Astrocyte (in vitro differentiated cells and primary cell): ENCODE data around the gene RAB5IF. TPM values are rescaled to one million over a fixed set of nuclear protein-coding genes. Genes with fewer than 3 reads are reported as not detected.

Experiments used
- DNase-seq: peaks from one replicate; pipeline ENCODE4 v3.0.0-alpha.2; 2010; ENCODE audit warnings: low read depth
- FAIRE-seq: peaks from 2 replicates; lab custom pipeline; 2011; peaks lifted over from hg19 to GRCh38; lab: Jason Lieb, UNC
- H2AFZ ChIP-seq: 2 replicates; pipeline ENCODE4 v1.6.0; 2012; ENCODE audit warnings: low read depth, low read length, inconsistent platforms
- H3K27ac ChIP-seq: 2 replicates; pipeline ENCODE4 v1.5.1; 2011; ENCODE audit warnings: low read depth, low read length, inconsistent platforms
- H3K27me3 ChIP-seq: 2 replicates; pipeline ENCODE4 v1.6.0; 2011; ENCODE audit warnings: low read length, inconsistent platforms; ENCODE audit not compliant: insufficient read depth
- H3K36me3 ChIP-seq: 2 replicates; pipeline ENCODE4 v1.5.1; 2011; ENCODE audit warnings: low read length, inconsistent platforms; ENCODE audit not compliant: insufficient read depth
- H3K4me1 ChIP-seq: 2 replicates; pipeline ENCODE4 v1.5.1; 2011; ENCODE audit warnings: low read length, inconsistent platforms; ENCODE audit not compliant: insufficient read depth
- H3K4me2 ChIP-seq: 2 replicates; pipeline ENCODE4 v1.6.0; 2012; ENCODE audit warnings: low read length, inconsistent platforms
- H3K4me3 ChIP-seq: 2 replicates; pipeline ENCODE4 v1.5.1; 2011; ENCODE audit warnings: low read depth, mild to moderate bottlenecking, low read length, inconsistent platforms; ENCODE audit not compliant: insufficient read depth
- H3K79me2 ChIP-seq: 2 replicates; pipeline ENCODE4 v1.6.0; 2012; ENCODE audit warnings: mild to moderate bottlenecking, low read length, inconsistent platforms; ENCODE audit not compliant: insufficient read depth
- H3K9ac ChIP-seq: 2 replicates; pipeline ENCODE4 v1.6.0; 2012; ENCODE audit warnings: mild to moderate bottlenecking, low read length, inconsistent platforms
- H3K9me3 ChIP-seq: 2 replicates; pipeline ENCODE4 v1.5.1; 2012; ENCODE audit warnings: low read depth, mild to moderate bottlenecking, low read length, inconsistent platforms; ENCODE audit not compliant: insufficient read depth
- H4K20me1 ChIP-seq: 2 replicates; pipeline ENCODE4 v1.6.0; 2012; ENCODE audit warnings: low read length, inconsistent platforms; ENCODE audit not compliant: insufficient read depth
- H3K27ac Mint-ChIP-seq: one replicate; pipeline ENCODE4 v1.8.0; 2021; ENCODE audit warnings: mild to moderate bottlenecking, mixed read lengths; ENCODE audit not compliant: unreplicated experiment
- H3K27me3 Mint-ChIP-seq: one replicate; pipeline ENCODE4 v1.8.0; 2021; ENCODE audit warnings: low read depth, mixed read lengths; ENCODE audit not compliant: unreplicated experiment
- H3K36me3 Mint-ChIP-seq: one replicate; pipeline ENCODE4 v1.8.0; 2021; ENCODE audit warnings: low read depth, mixed read lengths; ENCODE audit not compliant: unreplicated experiment
- H3K4me1 Mint-ChIP-seq: one replicate; pipeline ENCODE4 v1.8.0; 2021; ENCODE audit warnings: low read depth, mixed read lengths; ENCODE audit not compliant: unreplicated experiment
- H3K4me3 Mint-ChIP-seq: one replicate; pipeline ENCODE4 v1.8.0; 2021; ENCODE audit warnings: mild to moderate bottlenecking, moderate library complexity, mixed read lengths; ENCODE audit not compliant: unreplicated experiment
- H3K9me3 Mint-ChIP-seq: one replicate; pipeline ENCODE4 v1.8.0; 2021; ENCODE audit warnings: mild to moderate bottlenecking, mixed read lengths; ENCODE audit not compliant: unreplicated experiment
- EZH2 ChIP-seq: IDR thresholded peaks from 2 replicates; pipeline ENCODE4 v1.6.1; 2012; ENCODE audit warnings: mild to moderate bottlenecking, low read length, inconsistent platforms; ENCODE audit not compliant: insufficient read depth
- total RNA-seq: library from RNA; stranded (reverse); gene quantifications from 2 replicates; pipeline ENCODE4 v1.2.1, GENCODE V29; 2021
- TF ChIP-seq, protein P1 (sequence below): IDR thresholded peaks from 2 replicates; pipeline ENCODE4 v1.5.1; 2011; ENCODE audit warnings: low read depth, mild to moderate bottlenecking, inconsistent platforms, low read length, moderate library complexity; ENCODE audit not compliant: insufficient read depth

Gene RAB5IF
- total RNA-seq, 1 donor from 2014 or later, result 117 TPM

- no peak overlapping the region for H3K27ac ChIP-seq
- no peaks in the 10 kb centered on the region for H3K36me3 ChIP-seq
- H2AFZ ChIP-seq, result no peak overlapping the region
- H3K36me3 Mint-ChIP-seq, result peaks cover 3% of the 10 kb centered on the region
- H3K27ac Mint-ChIP-seq, result no peak overlapping the region
- peaks cover 10% of the 10 kb centered on the region for H3K4me1 Mint-ChIP-seq
- no peaks in the 10 kb centered on the region for H3K79me2 ChIP-seq
- no peaks in the 10 kb centered on the region for H4K20me1 ChIP-seq
- no peak overlapping the region for H3K4me2 ChIP-seq
- no peak for FAIRE-seq
- H3K4me3 ChIP-seq, result no peak overlapping the region
- peaks cover 2% of the 10 kb centered on the region for H3K27me3 Mint-ChIP-seq
- no peak for DNase-seq
- no peak overlapping the region for H3K9ac ChIP-seq
- H3K9me3 ChIP-seq, result no peaks in the 10 kb centered on the region
- H3K27me3 ChIP-seq, result no peaks in the 10 kb centered on the region
- no peak overlapping the region for H3K4me3 Mint-ChIP-seq
- TF ChIP-seq, protein P1, sequence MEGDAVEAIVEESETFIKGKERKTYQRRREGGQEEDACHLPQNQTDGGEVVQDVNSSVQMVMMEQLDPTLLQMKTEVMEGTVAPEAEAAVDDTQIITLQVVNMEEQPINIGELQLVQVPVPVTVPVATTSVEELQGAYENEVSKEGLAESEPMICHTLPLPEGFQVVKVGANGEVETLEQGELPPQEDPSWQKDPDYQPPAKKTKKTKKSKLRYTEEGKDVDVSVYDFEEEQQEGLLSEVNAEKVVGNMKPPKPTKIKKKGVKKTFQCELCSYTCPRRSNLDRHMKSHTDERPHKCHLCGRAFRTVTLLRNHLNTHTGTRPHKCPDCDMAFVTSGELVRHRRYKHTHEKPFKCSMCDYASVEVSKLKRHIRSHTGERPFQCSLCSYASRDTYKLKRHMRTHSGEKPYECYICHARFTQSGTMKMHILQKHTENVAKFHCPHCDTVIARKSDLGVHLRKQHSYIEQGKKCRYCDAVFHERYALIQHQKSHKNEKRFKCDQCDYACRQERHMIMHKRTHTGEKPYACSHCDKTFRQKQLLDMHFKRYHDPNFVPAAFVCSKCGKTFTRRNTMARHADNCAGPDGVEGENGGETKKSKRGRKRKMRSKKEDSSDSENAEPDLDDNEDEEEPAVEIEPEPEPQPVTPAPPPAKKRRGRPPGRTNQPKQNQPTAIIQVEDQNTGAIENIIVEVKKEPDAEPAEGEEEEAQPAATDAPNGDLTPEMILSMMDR, result no peak
- TF ChIP-seq EZH2, result no peak
- no peaks in the 10 kb centered on the region for H3K4me1 ChIP-seq
- H3K9me3 Mint-ChIP-seq, result no peaks in the 10 kb centered on the region
Measured at GRCh38 chr20:36624944-36625324, 19.4 kb downstream of the RAB5IF start.

DNA sequence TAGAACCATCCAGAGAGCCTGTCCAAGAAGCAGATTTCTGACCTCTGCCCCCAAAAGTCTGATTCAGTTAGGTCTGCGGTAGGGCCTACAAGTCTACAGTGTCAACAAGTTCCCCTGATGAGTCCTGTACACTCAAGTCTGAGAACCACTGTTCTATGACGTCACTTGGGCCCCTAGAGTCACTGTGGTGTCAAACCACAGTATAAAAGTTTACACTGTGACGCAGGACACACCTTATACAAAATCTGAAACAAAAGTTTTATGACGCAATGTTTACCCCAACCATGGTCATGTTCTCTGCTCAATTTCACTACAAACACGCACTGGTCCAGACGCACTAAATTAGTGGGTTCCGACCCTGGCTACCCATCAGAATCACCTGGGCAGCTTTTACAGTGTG, 22.5 kb downstream of the RAB5IF start:
- Histone ChIP-seq H3K4me2 (no peak overlapping the region), H3K36me3 (no peaks in the 10 kb centered on the region), H3K27me3 (no peaks in the 10 kb centered on the region), H3K4me1 (no peaks in the 10 kb centered on the region), H4K20me1 (no peaks in the 10 kb centered on the region), H3K9me3 (no peaks in the 10 kb centered on the region), H3K79me2 (no peaks in the 10 kb centered on the region), H2AFZ (no peak overlapping the region), H3K27ac (no peak overlapping the region), H3K9ac (no peak overlapping the region), H3K4me3 (no peak overlapping the region)
- H3K27me3 Mint-ChIP-seq, result peaks cover 7% of the 10 kb centered on the region
- peaks cover 9% of the 10 kb centered on the region for H3K36me3 Mint-ChIP-seq
- DNase-seq (no peak), FAIRE-seq (no peak)
- no peaks in the 10 kb centered on the region for H3K9me3 Mint-ChIP-seq
- H3K4me3 Mint-ChIP-seq, result no peak overlapping the region
- no peak overlapping the region for H3K27ac Mint-ChIP-seq
- TF ChIP-seq EZH2, result no peak
- TF ChIP-seq, protein P1, result no peak
- peaks cover 20% of the 10 kb centered on the region for H3K4me1 Mint-ChIP-seq

DNA sequence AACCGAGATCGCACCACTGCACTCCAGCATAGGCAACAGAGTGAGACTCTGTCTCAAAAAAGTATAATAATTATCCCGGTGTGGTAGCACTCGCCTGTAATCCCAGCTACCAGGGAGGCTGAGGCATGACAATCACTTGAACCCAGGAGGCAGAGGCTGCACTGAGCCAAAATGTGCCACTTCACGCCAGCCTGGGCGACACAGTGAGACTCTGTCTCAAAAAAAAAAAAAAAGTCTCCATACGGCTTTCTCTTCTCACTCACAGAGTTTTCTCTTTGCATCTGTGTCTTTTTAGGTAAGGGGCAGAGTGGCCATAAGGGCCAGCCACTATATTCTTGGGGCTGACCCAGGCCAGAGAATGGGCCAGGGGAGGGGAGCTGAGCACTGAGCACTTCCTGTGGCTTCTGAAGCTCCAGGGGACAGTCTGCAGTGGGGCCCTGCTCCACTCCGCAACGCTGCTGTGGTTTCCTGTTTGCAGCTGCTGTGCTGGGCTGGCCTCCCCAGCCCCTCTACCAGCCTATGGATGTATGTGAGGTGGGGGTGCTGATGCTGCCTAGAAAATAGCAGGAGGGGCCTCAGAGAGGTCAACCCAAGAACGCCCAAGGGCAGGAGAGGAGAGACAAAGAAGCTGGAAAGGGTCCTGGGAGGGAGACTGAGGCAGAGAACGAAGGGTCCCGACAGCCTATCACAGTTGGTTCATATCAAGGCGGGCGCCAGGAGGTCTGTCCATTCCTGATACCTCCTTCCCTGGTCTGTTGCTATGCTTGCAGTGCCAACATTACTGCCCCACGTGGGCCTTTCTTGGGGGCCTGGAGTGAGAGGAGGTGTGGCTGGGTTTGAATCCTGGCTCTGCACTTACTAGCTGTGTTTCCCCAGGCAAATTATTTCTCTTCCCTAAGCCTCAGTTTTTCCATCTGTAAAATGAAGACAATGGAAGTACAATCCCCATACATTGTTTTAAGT, 24.4 kb downstream of the RAB5IF start:
- H3K79me2 ChIP-seq, result no peaks in the 10 kb centered on the region
- DNase-seq (no peak), FAIRE-seq (no peak)
- Mint-ChIP-seq H3K36me3 (peaks cover 6% of the 10 kb centered on the region), H3K27ac (peak overlapping the region; percentile 72), H3K9me3 (no peaks in the 10 kb centered on the region), H3K4me1 (peaks cover 17% of the 10 kb centered on the region), H3K27me3 (peaks cover 14% of the 10 kb centered on the region), H3K4me3 (no peak overlapping the region)
- H3K4me1 ChIP-seq, result no peaks in the 10 kb centered on the region
- no peaks in the 10 kb centered on the region for H3K36me3 ChIP-seq
- no peak overlapping the region for H3K9ac ChIP-seq
- H3K9me3 ChIP-seq, result no peaks in the 10 kb centered on the region
- TF ChIP-seq, protein P1, result no peak
- TF ChIP-seq EZH2, result no peak
- no peaks in the 10 kb centered on the region for H4K20me1 ChIP-seq
- H3K27ac ChIP-seq, result no peak overlapping the region
- no peak overlapping the region for H3K4me3 ChIP-seq
- peak overlapping the region; percentile 1 for H2AFZ ChIP-seq
- H3K27me3 ChIP-seq, result no peaks in the 10 kb centered on the region
- H3K4me2 ChIP-seq, result no peak overlapping the region
